OCI-LY3 (cell line): Measurements from ENCODE around the gene RBCK1.

Experiments used
- EZH2phosphoT487 ChIP-seq: fragments of 200-600 bp; shearing (Covaris generic); IDR thresholded peaks from 2 replicates; pipeline ENCODE4 v1.6.1; 2018; ENCODE audit warnings: antibody characterized with exemption, mixed run types, low read depth
- TF ChIP-seq, protein P1 (sequence below): fragments of 200-600, 300-600 bp; sonication (generic); IDR thresholded peaks from 2 replicates; pipeline ENCODE4 v1.5.1; 2014; ENCODE audit warnings: antibody characterized with exemption, low read length, low read depth

DNA sequence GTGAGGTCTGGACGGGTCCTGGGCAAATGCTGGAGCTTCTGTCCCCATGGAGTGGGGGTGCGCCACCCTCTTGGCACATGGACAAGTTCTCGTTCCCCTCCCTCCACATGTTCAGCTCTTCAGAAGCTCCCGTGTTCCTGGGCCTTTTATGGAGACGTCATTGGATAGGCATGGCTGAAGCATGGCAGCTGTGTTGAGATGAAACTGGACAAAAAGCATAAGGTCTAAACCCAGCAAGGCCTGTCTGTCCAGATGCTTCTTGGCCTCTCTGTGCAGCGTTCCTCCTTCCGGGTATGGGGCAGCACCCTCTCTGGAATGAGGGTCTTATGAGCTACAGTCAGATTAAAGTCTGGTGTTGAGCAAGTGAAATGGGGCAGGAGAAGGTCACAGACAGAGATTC lies 27.5 kb downstream of the RBCK1 start:
- TF ChIP-seq, protein P1, sequence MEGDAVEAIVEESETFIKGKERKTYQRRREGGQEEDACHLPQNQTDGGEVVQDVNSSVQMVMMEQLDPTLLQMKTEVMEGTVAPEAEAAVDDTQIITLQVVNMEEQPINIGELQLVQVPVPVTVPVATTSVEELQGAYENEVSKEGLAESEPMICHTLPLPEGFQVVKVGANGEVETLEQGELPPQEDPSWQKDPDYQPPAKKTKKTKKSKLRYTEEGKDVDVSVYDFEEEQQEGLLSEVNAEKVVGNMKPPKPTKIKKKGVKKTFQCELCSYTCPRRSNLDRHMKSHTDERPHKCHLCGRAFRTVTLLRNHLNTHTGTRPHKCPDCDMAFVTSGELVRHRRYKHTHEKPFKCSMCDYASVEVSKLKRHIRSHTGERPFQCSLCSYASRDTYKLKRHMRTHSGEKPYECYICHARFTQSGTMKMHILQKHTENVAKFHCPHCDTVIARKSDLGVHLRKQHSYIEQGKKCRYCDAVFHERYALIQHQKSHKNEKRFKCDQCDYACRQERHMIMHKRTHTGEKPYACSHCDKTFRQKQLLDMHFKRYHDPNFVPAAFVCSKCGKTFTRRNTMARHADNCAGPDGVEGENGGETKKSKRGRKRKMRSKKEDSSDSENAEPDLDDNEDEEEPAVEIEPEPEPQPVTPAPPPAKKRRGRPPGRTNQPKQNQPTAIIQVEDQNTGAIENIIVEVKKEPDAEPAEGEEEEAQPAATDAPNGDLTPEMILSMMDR: no peak
- TF ChIP-seq EZH2phosphoT487: no peak
